ENCODE data around the gene DOC2B.

GRCh38 chr17:227078-227945, 45.9 kb upstream of the DOC2B start:
- TF ChIP-seq CTCF (IDR thresholded peaks at IDR 0.05) (no peak), POLR2A (IDR thresholded peaks at IDR 0.05) (no peak)

Measured in right lobe of liver (tissue), 4 donors.